ENCODE data around the gene RPS2.
A peak's percentile ranks its signal among the peaks of the same experiment; 100 is the strongest.

DNA sequence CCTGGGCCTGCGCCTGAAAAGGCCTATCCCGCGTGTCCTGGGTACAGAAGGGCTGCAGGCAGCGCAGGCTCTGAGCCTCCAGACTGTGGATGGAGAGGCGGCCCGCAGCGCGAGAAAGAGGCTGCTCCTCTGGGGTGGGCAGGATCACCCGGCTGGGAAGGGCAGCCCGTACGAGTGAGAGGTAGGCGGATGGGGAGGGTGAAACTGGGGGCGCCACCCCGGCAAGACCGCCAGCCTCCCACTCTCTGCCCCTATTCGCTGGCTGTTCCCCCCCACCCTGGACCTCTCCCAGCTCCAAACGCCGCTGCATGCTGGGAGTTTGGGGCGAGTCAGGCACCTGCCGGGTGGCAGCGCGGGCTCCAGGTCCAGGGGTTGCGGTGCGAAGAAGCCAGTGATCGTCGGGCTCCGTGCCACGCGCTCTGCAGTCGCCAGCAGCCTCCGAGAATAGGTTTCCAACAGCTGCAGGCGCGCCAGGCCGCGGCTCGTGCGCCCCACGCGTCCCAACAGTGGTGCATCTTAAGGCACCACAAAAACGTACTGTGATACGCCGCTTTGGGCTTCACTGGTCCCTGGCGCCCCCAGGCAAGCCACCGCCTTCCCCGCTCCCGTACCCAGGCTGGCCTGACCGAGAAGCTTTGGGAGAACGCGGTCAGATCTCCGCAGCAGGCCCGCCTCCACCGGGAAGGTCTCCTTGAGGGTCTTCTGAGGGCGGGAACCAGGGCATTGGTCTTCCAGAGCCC lies 15.6 kb upstream of the RPS2 start:
- TF ChIP-seq, protein P1, sequence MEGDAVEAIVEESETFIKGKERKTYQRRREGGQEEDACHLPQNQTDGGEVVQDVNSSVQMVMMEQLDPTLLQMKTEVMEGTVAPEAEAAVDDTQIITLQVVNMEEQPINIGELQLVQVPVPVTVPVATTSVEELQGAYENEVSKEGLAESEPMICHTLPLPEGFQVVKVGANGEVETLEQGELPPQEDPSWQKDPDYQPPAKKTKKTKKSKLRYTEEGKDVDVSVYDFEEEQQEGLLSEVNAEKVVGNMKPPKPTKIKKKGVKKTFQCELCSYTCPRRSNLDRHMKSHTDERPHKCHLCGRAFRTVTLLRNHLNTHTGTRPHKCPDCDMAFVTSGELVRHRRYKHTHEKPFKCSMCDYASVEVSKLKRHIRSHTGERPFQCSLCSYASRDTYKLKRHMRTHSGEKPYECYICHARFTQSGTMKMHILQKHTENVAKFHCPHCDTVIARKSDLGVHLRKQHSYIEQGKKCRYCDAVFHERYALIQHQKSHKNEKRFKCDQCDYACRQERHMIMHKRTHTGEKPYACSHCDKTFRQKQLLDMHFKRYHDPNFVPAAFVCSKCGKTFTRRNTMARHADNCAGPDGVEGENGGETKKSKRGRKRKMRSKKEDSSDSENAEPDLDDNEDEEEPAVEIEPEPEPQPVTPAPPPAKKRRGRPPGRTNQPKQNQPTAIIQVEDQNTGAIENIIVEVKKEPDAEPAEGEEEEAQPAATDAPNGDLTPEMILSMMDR (IDR thresholded peaks at IDR 0.05 in 8 of 11, conservative IDR thresholded peaks at IDR 0.05 in 3 of 11), result no peak
- TF ChIP-seq POLR2AphosphoS5 (IDR thresholded peaks at IDR 0.05), result peak in 2 of 3 donors; percentile 21 to 53
